GM12878 (cell line): ENCODE measurements around the gene TCF15. TPM values are rescaled to one million over a fixed set of nuclear protein-coding genes. Genes with fewer than 3 reads are reported as not detected.

Experiments
- CUX1 ChIP-seq: IDR thresholded peaks from 2 replicates; pipeline ENCODE4 v1.6.1; 2012; ENCODE audit warnings: improper control_type of control experiment, low read depth, low read length; ENCODE audit not compliant: insufficient replicate concordance
- REST ChIP-seq: IDR thresholded peaks from 2 replicates; pipeline ENCODE4 v1.6.1; 2012; ENCODE audit warnings: mild to moderate bottlenecking, low read depth, low read length
- SMARCA5 ChIP-seq: fragments of 450-650 bp; IDR thresholded peaks from 2 replicates; pipeline ENCODE4 v1.6.1; 2017; ENCODE audit warnings: mild to moderate bottlenecking
- SREBF2 ChIP-seq: IDR thresholded peaks from 2 replicates; pipeline ENCODE4 v1.6.1; 2012; ENCODE audit warnings: mild to moderate bottlenecking, low read length
- polyA plus RNA-seq, 11 experiments: library from polyadenylated mRNA; depleted of rRNA in 4 of 11; unstranded in 6 of 11; stranded (reverse) in 5 of 11; fragments of >200 nt; fragmentation: Nextera tagmentation in 4 of 11; fragmentation: Illumina TruSeq in 1 of 11; extraction: Ambion mirVana in 4 of 11; extraction: Trizol in 1 of 11; gene quantifications; 1 replicate in 1 of 11; 2 replicates in 10 of 11; pipeline versions ENCODE4 v1.2.1 to v1.2.3, GENCODE V29; 2011 to 2016; ENCODE audit warnings: inconsistent platforms in 2 of 11, missing spikeins in 2 of 11, low read depth in 1 of 11
- total RNA-seq, 4 experiments: library from RNA; depleted of rRNA in 3 of 4; stranded (reverse); fragments of >200 nt in 3 of 4; fragmentation: Illumina TruSeq in 1 of 4; extraction: Trizol in 1 of 4; gene quantifications; 2 replicates each; pipeline versions ENCODE4 v1.2.1 to v1.2.3, GENCODE V29; 2013 to 2021
- TF ChIP-seq, protein P1 (sequence below): IDR thresholded peaks from 2 replicates; pipeline ENCODE4 v1.6.1; 2011; ENCODE audit warnings: mild to moderate bottlenecking, low read depth, low read length, moderate library complexity; ENCODE audit not compliant: insufficient replicate concordance
- TF ChIP-seq, protein P2 (sequence below): IDR thresholded peaks from 2 replicates; pipeline ENCODE4 v1.6.1; 2011; ENCODE audit warnings: borderline replicate concordance, low read depth, mild to moderate bottlenecking, moderate library complexity, mixed read lengths, low read length; ENCODE audit not compliant: insufficient read depth; ENCODE audit errors: extremely low read length

The TCF15 gene
- total and polyA plus RNA-seq, 10 of the 15 experiments (the other 5 are each of a cell fraction or from before 2014, with no cell fraction given): 0.08 TPM; not detected in 9

- TF ChIP-seq, protein P1, sequence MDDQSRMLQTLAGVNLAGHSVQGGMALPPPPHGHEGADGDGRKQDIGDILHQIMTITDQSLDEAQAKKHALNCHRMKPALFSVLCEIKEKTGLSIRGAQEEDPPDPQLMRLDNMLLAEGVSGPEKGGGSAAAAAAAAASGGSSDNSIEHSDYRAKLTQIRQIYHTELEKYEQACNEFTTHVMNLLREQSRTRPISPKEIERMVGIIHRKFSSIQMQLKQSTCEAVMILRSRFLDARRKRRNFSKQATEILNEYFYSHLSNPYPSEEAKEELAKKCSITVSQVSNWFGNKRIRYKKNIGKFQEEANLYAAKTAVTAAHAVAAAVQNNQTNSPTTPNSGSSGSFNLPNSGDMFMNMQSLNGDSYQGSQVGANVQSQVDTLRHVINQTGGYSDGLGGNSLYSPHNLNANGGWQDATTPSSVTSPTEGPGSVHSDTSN: no peak
- TF ChIP-seq, protein P2, sequence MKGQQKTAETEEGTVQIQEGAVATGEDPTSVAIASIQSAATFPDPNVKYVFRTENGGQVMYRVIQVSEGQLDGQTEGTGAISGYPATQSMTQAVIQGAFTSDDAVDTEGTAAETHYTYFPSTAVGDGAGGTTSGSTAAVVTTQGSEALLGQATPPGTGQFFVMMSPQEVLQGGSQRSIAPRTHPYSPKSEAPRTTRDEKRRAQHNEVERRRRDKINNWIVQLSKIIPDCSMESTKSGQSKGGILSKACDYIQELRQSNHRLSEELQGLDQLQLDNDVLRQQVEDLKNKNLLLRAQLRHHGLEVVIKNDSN: no peak
- TF ChIP-seq SMARCA5: no peak
- no peak for TF ChIP-seq CUX1
- no peak for TF ChIP-seq SREBF2
- TF ChIP-seq REST: no peak
Measured at GRCh38 chr20:607476-607875, 2.6 kb downstream of the TCF15 start (continued).
